ENCODE data around the gene CPM. TPM values are rescaled to one million over a fixed set of nuclear protein-coding genes. Genes with fewer than 3 reads are reported as not detected.

Gene CPM
- total and polyA plus RNA-seq, 2 donors (not counting 3 experiments of a cell fraction or from before 2014, with no cell fraction given): not detected

GRCh38 chr12:68915055-68915454 lies 17.9 kb downstream of the CPM start:
- no peaks in the 10 kb centered on the region for H3K9me3 ChIP-seq (replicated peaks; ENCODE audit: control insufficient read depth, insufficient read depth, low read length)
- peaks cover 5 to 12% of the 10 kb centered on the region in 2 experiments for H3K27me3 ChIP-seq (ENCODE audit: control insufficient read depth in 2 of 2, insufficient read depth in 2 of 2, low read length in 2 of 2)
- CTCF ChIA-PET: no interaction called here
- DNase-seq (ENCODE audit: low read depth, low spot score): no peak
- no peak overlapping the region for H3K4me2 ChIP-seq (ENCODE audit: insufficient read depth, low read length)
- H3K4me1 ChIP-seq (ENCODE audit: control insufficient read depth, extremely low read depth, insufficient read depth, low read length): no peaks in the 10 kb centered on the region
- no peaks in the 10 kb centered on the region for H3K36me3 ChIP-seq (ENCODE audit: control insufficient read depth in 2 of 2, extremely low read depth in 1 of 2, insufficient read depth in 2 of 2, low read length in 2 of 2)
- no TSS peak for BruUV-seq (replicated peaks)
- TF ChIP-seq FOS (IDR thresholded peaks at IDR 0.05; ENCODE audit: borderline replicate concordance, insufficient read depth, low read length) (no peak), POLR2A (IDR thresholded peaks at IDR 0.05; ENCODE audit: low read depth, low read length) (no peak), MAX (IDR thresholded peaks at IDR 0.05; ENCODE audit: insufficient read depth, insufficient read length) (no peak), MYC (IDR thresholded peaks at IDR 0.05; ENCODE audit: low read depth, low read length) (no peak), POLR2AphosphoS5 (IDR thresholded peaks at IDR 0.05; ENCODE audit: insufficient read depth, low read depth, low read length) (no peak), CTCF (IDR thresholded peaks at IDR 0.05; ENCODE audit: extremely low read depth in 1 of 2, insufficient read depth in 1 of 2, low read depth in 1 of 2, low read length in 2 of 2) (no peak), JUN (IDR thresholded peaks at IDR 0.05; ENCODE audit: borderline replicate concordance, insufficient read depth, insufficient read length, low read depth) (no peak), EZH2 (IDR thresholded peaks at IDR 0.05; ENCODE audit: borderline replicate concordance, low read depth, low read length, severe bottlenecking) (no peak), GATA2 (IDR thresholded peaks at IDR 0.05; ENCODE audit: insufficient read depth, insufficient read length, low read depth, low read length) (no peak)
- no peaks in the 10 kb centered on the region for H4K20me1 ChIP-seq (replicated peaks; ENCODE audit: control insufficient read depth, extremely low read depth, insufficient read depth, low read length)
- H2AFZ ChIP-seq (ENCODE audit: low read depth, low read length): no peak overlapping the region
- intact Hi-C loops (cut with micrococcal nuclease) (no loop called here), dilution Hi-C loops (cut with MboI; ENCODE audit: extremely low pct_ligation_motif_present, low sequenced_read_pairs) (no loop called here)
- no peaks in the 10 kb centered on the region for H3K9me1 ChIP-seq (replicated peaks; ENCODE audit: control insufficient read depth, extremely low read depth, insufficient read depth, low read length)
- no peak overlapping the region for H3K4me3 ChIP-seq (replicated peaks in 1 of 3; ENCODE audit: insufficient read depth in 1 of 3, low read depth in 1 of 3, low read length in 3 of 3)
- no peak overlapping the region for H3K27ac ChIP-seq (ENCODE audit: insufficient read depth, low read depth, low read length)
- H3K79me2 ChIP-seq (ENCODE audit: control insufficient read depth, insufficient read depth, low read length): no peaks in the 10 kb centered on the region
- H3K9ac ChIP-seq (replicated peaks; ENCODE audit: extremely low read depth, insufficient read depth, low read length): no peak overlapping the region
- FAIRE-seq: no peak
- POLR2A ChIA-PET: no interaction called here
